Adipocyte (in vitro differentiated cells): ENCODE results near the gene CCDC51.

Experiments used
- DNase-seq: peaks from one replicate; pipeline ENCODE4 v3.0.0-alpha.2; 2015; ENCODE audit warnings: low read depth
- H3K27me3 ChIP-seq: replicated peaks from 2 replicates; pipeline ENCODE4 v1.7.0; 2013; ENCODE audit warnings: mild to moderate bottlenecking, low read length, moderate library complexity; ENCODE audit not compliant: control insufficient read depth, insufficient read depth
- H3K36me3 ChIP-seq: 2 replicates; pipeline ENCODE4 v1.7.0; 2013; ENCODE audit warnings: low read length, mild to moderate bottlenecking, moderate library complexity; ENCODE audit not compliant: control insufficient read depth, insufficient read depth, severe bottlenecking
- H3K4me1 ChIP-seq: 2 replicates; pipeline ENCODE4 v1.7.0; 2013; ENCODE audit warnings: mild to moderate bottlenecking, low read length, moderate library complexity; ENCODE audit not compliant: control insufficient read depth, insufficient read depth
- H3K4me3 ChIP-seq: 2 replicates; pipeline ENCODE4 v1.7.0; 2013; ENCODE audit warnings: mild to moderate bottlenecking, low read length, moderate library complexity
- H3K9ac ChIP-seq: 2 replicates; pipeline ENCODE4 v1.7.0; 2013; ENCODE audit warnings: mild to moderate bottlenecking, low read length, moderate library complexity
- H3K9me3 ChIP-seq: 2 replicates; pipeline ENCODE4 v1.7.0; 2013; ENCODE audit warnings: mild to moderate bottlenecking, low read length, moderate library complexity; ENCODE audit not compliant: control insufficient read depth

CCDC51 gene

GRCh38 chr3:48473617-48473952, 33.7 kb upstream of the CCDC51 start:
- Histone ChIP-seq H3K27me3 (no peaks in the 10 kb centered on the region), H3K4me3 (peak overlapping the region; percentile 86), H3K36me3 (peaks cover 8% of the 10 kb centered on the region), H3K9me3 (no peaks in the 10 kb centered on the region), H3K4me1 (peaks cover 12% of the 10 kb centered on the region), H3K9ac (peak overlapping the region; percentile 89)
- DNase-seq = no peak

- Histone ChIP-seq H3K36me3 (peaks cover 13% of the 10 kb centered on the region), H3K9ac (peak overlapping the region; percentile 89), H3K27me3 (no peaks in the 10 kb centered on the region), H3K4me3 (peak overlapping the region; percentile 86), H3K4me1 (peaks cover 17% of the 10 kb centered on the region), H3K9me3 (no peaks in the 10 kb centered on the region)
- DNase-seq = peak; percentile 98
These were observed 33.2 kb upstream of the CCDC51 start for GRCh38 chr3:48472923-48473616.

GRCh38 chr3:48472673-48472922, 32.7 kb upstream of the CCDC51 start:
- DNase-seq = no peak
- Histone ChIP-seq H3K9ac (peak overlapping the region; percentile 89), H3K4me1 (peaks cover 21% of the 10 kb centered on the region), H3K9me3 (no peaks in the 10 kb centered on the region), H3K27me3 (no peaks in the 10 kb centered on the region), H3K36me3 (peaks cover 18% of the 10 kb centered on the region), H3K4me3 (peak overlapping the region; percentile 86)

- DNase-seq = no peak
- H3K36me3 ChIP-seq = peaks cover 27% of the 10 kb centered on the region
These were observed 30.4 kb upstream of the CCDC51 start for GRCh38 chr3:48470286-48470685.

GRCh38 chr3:48469046-48469915, 29.4 kb upstream of the CCDC51 start:
- Histone ChIP-seq H3K4me1 (peaks cover 40% of the 10 kb centered on the region), H3K27me3 (no peaks in the 10 kb centered on the region), H3K9me3 (no peaks in the 10 kb centered on the region), H3K4me3 (no peak overlapping the region), H3K36me3 (peaks cover 27% of the 10 kb centered on the region), H3K9ac (no peak overlapping the region)
- no peak for DNase-seq

More at GRCh38 chr3:48470286-48470685, 30.4 kb upstream of the CCDC51 start:
- H3K9ac ChIP-seq = peak overlapping the region; percentile 40
- H3K9me3 ChIP-seq = no peaks in the 10 kb centered on the region
- no peaks in the 10 kb centered on the region for H3K27me3 ChIP-seq
- H3K4me3 ChIP-seq = no peak overlapping the region
- H3K4me1 ChIP-seq = peaks cover 35% of the 10 kb centered on the region

GRCh38 chr3:48468329-48468731, 28.4 kb upstream of the CCDC51 start:
- Histone ChIP-seq H3K36me3 (peaks cover 27% of the 10 kb centered on the region), H3K9ac (peak overlapping the region; percentile 93), H3K4me3 (no peak overlapping the region), H3K27me3 (no peaks in the 10 kb centered on the region), H3K9me3 (no peaks in the 10 kb centered on the region), H3K4me1 (peaks cover 37% of the 10 kb centered on the region)
- no peak for DNase-seq

GRCh38 chr3:48467473-48468267, 27.8 kb upstream of the CCDC51 start:
- peak overlapping the region; percentile 93 for H3K9ac ChIP-seq
- H3K36me3 ChIP-seq = peaks cover 27% of the 10 kb centered on the region
- no peaks in the 10 kb centered on the region for H3K27me3 ChIP-seq
- peaks cover 35% of the 10 kb centered on the region for H3K4me1 ChIP-seq
- peak overlapping the region; percentile 91 for H3K4me3 ChIP-seq
- H3K9me3 ChIP-seq = no peaks in the 10 kb centered on the region
- no peak for DNase-seq

GRCh38 chr3:48467110-48467454, 27.2 kb upstream of the CCDC51 start:
- peaks cover 27% of the 10 kb centered on the region for H3K36me3 ChIP-seq
- peak overlapping the region; percentile 91 for H3K4me3 ChIP-seq
- peaks cover 35% of the 10 kb centered on the region for H3K4me1 ChIP-seq
- no peak for DNase-seq
- peak overlapping the region; percentile 93 for H3K9ac ChIP-seq
- H3K27me3 ChIP-seq = no peaks in the 10 kb centered on the region
- no peaks in the 10 kb centered on the region for H3K9me3 ChIP-seq

GRCh38 chr3:48466386-48467109, 26.6 kb upstream of the CCDC51 start:
- Histone ChIP-seq H3K27me3 (no peaks in the 10 kb centered on the region), H3K36me3 (peaks cover 28% of the 10 kb centered on the region), H3K9ac (peak overlapping the region; percentile 93), H3K4me3 (peak overlapping the region; percentile 91), H3K9me3 (no peaks in the 10 kb centered on the region), H3K4me1 (peaks cover 35% of the 10 kb centered on the region)
- no peak for DNase-seq

- peak overlapping the region; percentile 91 for H3K4me3 ChIP-seq
- H3K27me3 ChIP-seq = no peaks in the 10 kb centered on the region
- peaks cover 35% of the 10 kb centered on the region for H3K4me1 ChIP-seq
- H3K9ac ChIP-seq = peak overlapping the region; percentile 93
- H3K9me3 ChIP-seq = no peaks in the 10 kb centered on the region
- peak; percentile 100 for DNase-seq
- peaks cover 36% of the 10 kb centered on the region for H3K36me3 ChIP-seq
These were observed 25.8 kb upstream of the CCDC51 start for GRCh38 chr3:48465531-48466378.
